PC-9 (cell line): ENCODE data around the gene IRF1.

Experiments
- EZH2 ChIP-seq: fragments of 200-600 bp; sonication (generic); IDR thresholded peaks from 2 replicates; pipeline ENCODE4 v1.8.0; 2017; ENCODE audit warnings: antibody characterized with exemption, low read depth
- TF ChIP-seq, protein P1 (sequence below): fragments of 200-600 bp; sonication (generic); conservative IDR thresholded peaks from 2 replicates; pipeline ENCODE4 v1.6.1; 2017; ENCODE audit warnings: mixed run types, antibody characterized with exemption, mild to moderate bottlenecking, moderate library complexity

DNA sequence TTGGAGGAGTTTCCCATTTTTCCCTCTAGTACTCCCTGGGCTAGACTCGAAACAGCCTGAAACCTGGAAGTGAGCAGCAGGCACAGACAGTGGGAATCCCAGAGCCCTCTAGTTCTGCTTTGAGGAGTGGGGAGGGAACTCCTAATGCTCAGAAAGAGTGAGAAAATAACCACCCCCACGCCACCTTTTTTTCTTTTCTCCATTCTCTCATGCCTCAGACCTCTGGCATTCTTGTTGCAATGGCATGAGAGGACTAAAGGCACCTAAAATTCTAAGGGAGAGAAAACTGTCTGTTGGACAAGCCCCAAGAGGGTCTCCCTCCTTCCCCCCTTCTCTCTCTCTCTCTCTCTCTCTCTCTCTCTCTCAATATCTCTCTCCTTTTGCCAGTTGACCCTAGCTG, 15.1 kb upstream of the IRF1 start:
- TF ChIP-seq, protein P1, sequence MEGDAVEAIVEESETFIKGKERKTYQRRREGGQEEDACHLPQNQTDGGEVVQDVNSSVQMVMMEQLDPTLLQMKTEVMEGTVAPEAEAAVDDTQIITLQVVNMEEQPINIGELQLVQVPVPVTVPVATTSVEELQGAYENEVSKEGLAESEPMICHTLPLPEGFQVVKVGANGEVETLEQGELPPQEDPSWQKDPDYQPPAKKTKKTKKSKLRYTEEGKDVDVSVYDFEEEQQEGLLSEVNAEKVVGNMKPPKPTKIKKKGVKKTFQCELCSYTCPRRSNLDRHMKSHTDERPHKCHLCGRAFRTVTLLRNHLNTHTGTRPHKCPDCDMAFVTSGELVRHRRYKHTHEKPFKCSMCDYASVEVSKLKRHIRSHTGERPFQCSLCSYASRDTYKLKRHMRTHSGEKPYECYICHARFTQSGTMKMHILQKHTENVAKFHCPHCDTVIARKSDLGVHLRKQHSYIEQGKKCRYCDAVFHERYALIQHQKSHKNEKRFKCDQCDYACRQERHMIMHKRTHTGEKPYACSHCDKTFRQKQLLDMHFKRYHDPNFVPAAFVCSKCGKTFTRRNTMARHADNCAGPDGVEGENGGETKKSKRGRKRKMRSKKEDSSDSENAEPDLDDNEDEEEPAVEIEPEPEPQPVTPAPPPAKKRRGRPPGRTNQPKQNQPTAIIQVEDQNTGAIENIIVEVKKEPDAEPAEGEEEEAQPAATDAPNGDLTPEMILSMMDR, result no peak
- TF ChIP-seq EZH2, result no peak
